Measurements from ENCODE around the gene PEX6.

PEX6 gene

DNA sequence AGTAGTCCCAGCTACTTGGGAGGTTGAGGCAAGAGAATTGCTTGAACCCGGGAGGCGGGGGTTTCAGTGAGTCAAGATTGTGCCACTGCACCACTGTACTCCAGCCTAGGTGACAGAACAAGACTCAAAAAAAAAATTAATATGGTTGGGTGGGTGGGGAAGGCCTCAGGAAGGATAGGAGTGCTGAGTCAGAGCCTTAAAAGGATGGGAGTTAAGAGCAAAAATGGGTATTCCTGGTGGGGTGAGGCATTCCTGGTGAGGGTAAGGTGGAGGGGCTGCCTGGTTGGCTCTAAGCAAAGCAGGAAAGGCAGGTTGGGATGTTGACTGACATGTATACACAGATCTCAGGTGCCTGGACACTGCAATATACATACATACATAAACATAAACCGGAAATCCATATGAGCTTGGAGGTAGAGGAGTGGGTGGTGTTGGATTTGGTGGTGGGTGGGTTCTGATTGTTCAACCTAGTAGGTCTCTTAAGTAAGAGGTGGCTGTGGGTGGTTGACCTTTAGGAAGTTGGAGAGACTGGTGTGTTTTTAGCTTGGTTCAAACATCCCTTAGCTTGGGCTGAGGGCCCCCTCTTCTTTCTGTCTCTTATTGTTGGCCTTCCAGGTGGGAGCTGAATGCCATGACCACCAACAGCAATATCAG, 41.2 kb upstream of the PEX6 start:
- TF ChIP-seq CTCF (IDR thresholded peaks at IDR 0.05): no peak
- Mint-ChIP-seq H3K36me3 (ENCODE audit: low read depth) (peaks cover 40% of the 10 kb centered on the region), H3K4me3 (peak overlapping the region; percentile 65), H3K27ac (peak overlapping the region; percentile 82), H3K9me3 (no peaks in the 10 kb centered on the region), H3K4me1 (peaks cover 36% of the 10 kb centered on the region), H3K27me3 (ENCODE audit: low read depth, poor library complexity) (peaks cover 6% of the 10 kb centered on the region)
- DNase-seq: no peak

- TF ChIP-seq CTCF (IDR thresholded peaks at IDR 0.05): no peak
- H3K9me3 Mint-ChIP-seq: no peaks in the 10 kb centered on the region
- H3K27ac Mint-ChIP-seq: no peak overlapping the region
- no peak for DNase-seq
- peaks cover 30% of the 10 kb centered on the region for H3K36me3 Mint-ChIP-seq (ENCODE audit: low read depth)
- H3K27me3 Mint-ChIP-seq (ENCODE audit: low read depth, poor library complexity): peaks cover 6% of the 10 kb centered on the region
- peaks cover 42% of the 10 kb centered on the region for H3K4me1 Mint-ChIP-seq
- no peak overlapping the region for H3K4me3 Mint-ChIP-seq
These were observed 40.2 kb upstream of the PEX6 start for GRCh38 chr6:43019152-43019551.

GRCh38 chr6:43016943-43017334, 38.0 kb upstream of the PEX6 start:
- Mint-ChIP-seq H3K4me3 (no peak overlapping the region), H3K36me3 (ENCODE audit: low read depth) (peaks cover 23% of the 10 kb centered on the region), H3K27ac (no peak overlapping the region), H3K9me3 (no peaks in the 10 kb centered on the region), H3K4me1 (peaks cover 56% of the 10 kb centered on the region), H3K27me3 (ENCODE audit: low read depth, poor library complexity) (peaks cover 4% of the 10 kb centered on the region)
- TF ChIP-seq CTCF (IDR thresholded peaks at IDR 0.05): no peak
- DNase-seq: no peak

GRCh38 chr6:43016176-43016942, 37.4 kb upstream of the PEX6 start:
- Mint-ChIP-seq H3K36me3 (ENCODE audit: low read depth) (peaks cover 23% of the 10 kb centered on the region), H3K27me3 (ENCODE audit: low read depth, poor library complexity) (peaks cover 4% of the 10 kb centered on the region), H3K4me3 (peak overlapping the region; percentile 63), H3K4me1 (peaks cover 56% of the 10 kb centered on the region), H3K9me3 (no peaks in the 10 kb centered on the region), H3K27ac (peak overlapping the region; percentile 16)
- no peak for TF ChIP-seq CTCF (IDR thresholded peaks at IDR 0.05)
- no peak for DNase-seq

GRCh38 chr6:43014434-43014909, 35.5 kb upstream of the PEX6 start:
- peaks cover 4% of the 10 kb centered on the region for H3K27me3 Mint-ChIP-seq (ENCODE audit: low read depth, poor library complexity)
- DNase-seq: no peak
- H3K4me1 Mint-ChIP-seq: peaks cover 57% of the 10 kb centered on the region
- no peak for TF ChIP-seq CTCF (IDR thresholded peaks at IDR 0.05)
- no peaks in the 10 kb centered on the region for H3K9me3 Mint-ChIP-seq
- H3K27ac Mint-ChIP-seq: peak overlapping the region; percentile 83
- peak overlapping the region; percentile 93 for H3K4me3 Mint-ChIP-seq
- H3K36me3 Mint-ChIP-seq (ENCODE audit: low read depth): peaks cover 29% of the 10 kb centered on the region

Data from nephron progenitor cell (in vitro differentiated cells).